ENCODE measurements around the gene KDM4C. TPM values are rescaled to one million over a fixed set of nuclear protein-coding genes. Genes with fewer than 3 reads are reported as not detected.

KDM4C gene
- total RNA-seq, 1 experiment from 2014 or later = 16.8 TPM

GRCh38 chr9:6929441-6930215 lies 171.9 kb downstream of the KDM4C start:
- no peaks in the 10 kb centered on the region for H3K36me3 ChIP-seq (ENCODE audit: control insufficient read depth in 1 of 2, insufficient read depth in 2 of 2, low read length in 2 of 2)
- TF ChIP-seq REST (IDR thresholded peaks at IDR 0.05; ENCODE audit: low read depth) (no peak), POLR2A (IDR thresholded peaks at IDR 0.05; ENCODE audit: borderline replicate concordance, extremely low read depth, insufficient read depth, insufficient read length) (no peak), ZNF274 (IDR thresholded peaks at IDR 0.05; ENCODE audit: low read depth, low read length) (no peak), ATF3 (IDR thresholded peaks at IDR 0.05) (no peak), EZH2phosphoT487 (IDR thresholded peaks at IDR 0.05; ENCODE audit: borderline replicate concordance) (no peak), MAX (IDR thresholded peaks at IDR 0.05) (no peak), FOSL1 (IDR thresholded peaks at IDR 0.05; ENCODE audit: low read depth) (no peak), ELF1 (IDR thresholded peaks at IDR 0.05; ENCODE audit: borderline replicate concordance, low read depth) (no peak), ZFX (IDR thresholded peaks at IDR 0.05) (no peak), TCF7L2 (IDR thresholded peaks at IDR 0.05; ENCODE audit: borderline replicate concordance, extremely low read depth, insufficient read depth, insufficient read length) (no peak), EZH2 (IDR thresholded peaks at IDR 0.05) (no peak), ZBTB33 (IDR thresholded peaks at IDR 0.05; ENCODE audit: extremely low read depth, insufficient replicate concordance, low read length) (no peak), RAD21 (IDR thresholded peaks at IDR 0.05; ENCODE audit: low read depth) (no peak)
- no peak overlapping the region for H3K4me2 ChIP-seq (ENCODE audit: low read length)
- RAD21 ChIA-PET (ENCODE audit: low non-redundant PET in 1 of 2, low total read pairs in 2 of 2, uncharacterized antibody in 2 of 2, unreplicated experiment in 2 of 2) = no interaction called here
- no TSS peak for BruUV-seq (replicated peaks)
- no peaks in the 10 kb centered on the region for H3K9me2 ChIP-seq (ENCODE audit: insufficient read depth)
- no peaks in the 10 kb centered on the region for H3K79me2 ChIP-seq (ENCODE audit: insufficient read depth, low read length)
- no peak overlapping the region for H3K27ac ChIP-seq (ENCODE audit: low read depth, low read length)
- DNase-seq (ENCODE audit: low read depth, low spot score) (no peak), ATAC-seq (no peak)
- H2AFZ ChIP-seq (ENCODE audit: low read depth, low read length, poor library complexity, severe bottlenecking) = no peak overlapping the region
- CTCF ChIA-PET = no interaction called here
- H4K20me1 ChIP-seq (ENCODE audit: insufficient read depth) = no peaks in the 10 kb centered on the region
- intact Hi-C loops (cut with micrococcal nuclease) = no loop called here
- no peaks in the 10 kb centered on the region for H3K27me3 ChIP-seq (ENCODE audit: insufficient read depth, low read length)
- POLR2A ChIA-PET = no interaction called here
- no peak overlapping the region for H3K9ac ChIP-seq (ENCODE audit: low read length)
- peaks cover 16 to 23% of the 10 kb centered on the region in 2 experiments for H3K4me1 ChIP-seq (ENCODE audit: control insufficient read depth in 1 of 2, insufficient read depth in 2 of 2, low read length in 2 of 2)
- no peaks in the 10 kb centered on the region for H3K9me3 ChIP-seq (ENCODE audit: control insufficient read depth in 1 of 2, insufficient read depth in 1 of 2, low read depth in 1 of 2, low read length in 2 of 2)
- no peak overlapping the region for H3K4me3 ChIP-seq (replicated peaks in 1 of 2; ENCODE audit: low read depth in 1 of 2, low read length in 2 of 2)
